Right renal pelvis (tissue), 4 donors: Measurements from ENCODE around the gene TRAF4. TPM values are rescaled to one million over a fixed set of nuclear protein-coding genes. Genes with fewer than 3 reads are reported as not detected.

ENCODE experiments used
- DNase-seq, 4 donors: peaks; one replicate each; pipeline ENCODE4 v3.0.0-alpha.2; 2013; ENCODE audit warnings: low read depth in 4 of 4, low spot score in 3 of 4, missing footprints in 1 of 4
- polyA plus RNA-seq, 4 donors: library from polyadenylated mRNA; unstranded; fragments of 120-200 nt; gene quantifications; one replicate each; pipeline ENCODE4 v1.2.1, GENCODE V29; 2013; ENCODE audit not compliant: insufficient read length in 4 of 4

Gene TRAF4
- polyA plus RNA-seq, 4 donors = 117 to 145 (median 135) TPM

GRCh38 chr17:28745786-28746411 is 2.1 kb downstream of the TRAF4 start:
- peak in 1 of 4 donors; percentile 70 for DNase-seq

- DNase-seq = no peak
Observed at GRCh38 chr17:28746611-28747050, 2.8 kb downstream of the TRAF4 start.

DNA sequence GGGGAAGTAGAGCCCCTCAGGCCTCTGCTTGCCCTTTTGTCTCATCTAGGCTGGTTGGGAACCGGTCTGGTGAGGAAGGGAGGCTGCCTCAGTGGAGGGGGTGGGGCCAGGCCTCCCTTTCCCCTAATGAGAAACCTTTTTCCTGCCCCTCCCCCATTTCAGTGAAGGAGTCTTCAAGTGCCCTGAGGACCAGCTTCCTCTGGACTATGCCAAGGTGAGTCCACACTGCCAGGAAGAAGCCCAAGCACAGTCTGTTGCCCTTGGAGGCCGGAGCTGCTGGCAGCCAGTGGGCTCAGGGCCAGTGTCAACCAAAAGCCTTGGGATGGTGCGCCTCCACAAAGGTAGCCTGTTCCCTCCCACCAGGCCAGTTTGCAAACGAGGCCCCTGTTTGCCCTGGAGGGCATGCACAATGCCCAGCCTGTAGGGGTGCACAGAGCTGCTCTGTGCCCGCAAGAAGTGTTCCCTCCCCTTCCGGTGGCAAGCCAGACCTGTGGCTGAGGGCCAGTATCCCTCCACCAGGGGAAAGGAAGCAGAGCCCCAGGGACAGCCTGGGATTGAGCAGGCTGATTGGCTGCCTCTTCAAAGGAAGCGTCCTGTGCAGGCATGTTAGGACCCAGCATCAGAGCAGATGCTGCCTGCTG is 3.4 kb downstream of the TRAF4 start:
- no peak for DNase-seq

DNA sequence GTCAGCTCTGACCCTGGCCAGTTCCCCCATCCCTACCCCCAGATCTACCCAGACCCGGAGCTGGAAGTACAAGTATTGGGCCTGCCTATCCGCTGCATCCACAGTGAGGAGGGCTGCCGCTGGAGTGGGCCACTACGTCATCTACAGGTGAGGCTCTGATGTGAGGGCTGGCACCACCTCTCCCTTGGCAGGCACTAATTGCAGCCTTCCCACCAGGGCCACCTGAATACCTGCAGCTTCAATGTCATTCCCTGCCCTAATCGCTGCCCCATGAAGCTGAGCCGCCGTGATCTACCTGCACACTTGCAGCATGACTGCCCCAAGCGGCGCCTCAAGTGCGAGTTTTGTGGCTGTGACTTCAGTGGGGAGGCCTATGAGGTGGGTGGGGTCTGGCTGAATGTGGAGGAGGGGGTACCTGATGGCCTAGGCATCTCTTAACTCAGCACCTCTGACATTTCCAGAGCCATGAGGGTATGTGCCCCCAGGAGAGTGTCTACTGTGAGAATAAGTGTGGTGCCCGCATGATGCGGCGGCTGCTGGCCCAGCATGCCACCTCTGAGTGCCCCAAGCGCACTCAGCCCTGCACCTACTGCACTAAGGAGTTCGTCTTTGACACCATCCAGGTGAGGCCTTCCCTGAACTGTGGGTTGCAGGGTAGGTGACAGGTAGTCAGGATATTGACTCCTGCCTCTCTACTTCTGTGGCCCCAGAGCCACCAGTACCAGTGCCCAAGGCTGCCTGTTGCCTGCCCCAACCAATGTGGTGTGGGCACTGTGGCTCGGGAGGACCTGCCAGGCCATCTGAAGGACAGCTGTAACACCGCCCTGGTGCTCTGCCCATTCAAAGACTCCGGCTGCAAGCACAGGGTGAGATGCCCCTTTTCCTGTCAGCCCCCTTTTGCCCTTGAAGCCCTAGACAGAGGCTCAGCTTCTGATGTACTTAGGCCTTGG is 4.3 kb downstream of the TRAF4 start:
- DNase-seq = no peak

DNA sequence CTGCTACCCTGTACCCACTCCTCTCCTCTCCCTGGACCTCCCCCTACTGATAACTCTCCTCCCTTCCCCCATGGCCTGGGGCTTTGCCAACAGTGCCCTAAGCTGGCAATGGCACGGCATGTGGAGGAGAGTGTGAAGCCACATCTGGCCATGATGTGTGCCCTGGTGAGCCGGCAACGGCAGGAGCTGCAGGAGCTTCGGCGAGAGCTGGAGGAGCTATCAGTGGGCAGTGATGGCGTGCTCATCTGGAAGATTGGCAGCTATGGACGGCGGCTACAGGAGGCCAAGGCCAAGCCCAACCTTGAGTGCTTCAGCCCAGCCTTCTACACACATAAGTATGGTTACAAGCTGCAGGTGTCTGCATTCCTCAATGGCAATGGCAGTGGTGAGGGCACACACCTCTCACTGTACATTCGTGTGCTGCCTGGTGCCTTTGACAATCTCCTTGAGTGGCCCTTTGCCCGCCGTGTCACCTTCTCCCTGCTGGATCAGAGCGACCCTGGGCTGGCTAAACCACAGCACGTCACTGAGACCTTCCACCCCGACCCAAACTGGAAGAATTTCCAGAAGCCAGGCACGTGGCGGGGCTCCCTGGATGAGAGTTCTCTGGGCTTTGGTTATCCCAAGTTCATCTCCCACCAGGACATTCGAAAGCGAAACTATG is 5.2 kb downstream of the TRAF4 start:
- DNase-seq = no peak

- DNase-seq = no peak
Observed at GRCh38 chr17:28749516-28750177, 5.8 kb downstream of the TRAF4 start.

DNA sequence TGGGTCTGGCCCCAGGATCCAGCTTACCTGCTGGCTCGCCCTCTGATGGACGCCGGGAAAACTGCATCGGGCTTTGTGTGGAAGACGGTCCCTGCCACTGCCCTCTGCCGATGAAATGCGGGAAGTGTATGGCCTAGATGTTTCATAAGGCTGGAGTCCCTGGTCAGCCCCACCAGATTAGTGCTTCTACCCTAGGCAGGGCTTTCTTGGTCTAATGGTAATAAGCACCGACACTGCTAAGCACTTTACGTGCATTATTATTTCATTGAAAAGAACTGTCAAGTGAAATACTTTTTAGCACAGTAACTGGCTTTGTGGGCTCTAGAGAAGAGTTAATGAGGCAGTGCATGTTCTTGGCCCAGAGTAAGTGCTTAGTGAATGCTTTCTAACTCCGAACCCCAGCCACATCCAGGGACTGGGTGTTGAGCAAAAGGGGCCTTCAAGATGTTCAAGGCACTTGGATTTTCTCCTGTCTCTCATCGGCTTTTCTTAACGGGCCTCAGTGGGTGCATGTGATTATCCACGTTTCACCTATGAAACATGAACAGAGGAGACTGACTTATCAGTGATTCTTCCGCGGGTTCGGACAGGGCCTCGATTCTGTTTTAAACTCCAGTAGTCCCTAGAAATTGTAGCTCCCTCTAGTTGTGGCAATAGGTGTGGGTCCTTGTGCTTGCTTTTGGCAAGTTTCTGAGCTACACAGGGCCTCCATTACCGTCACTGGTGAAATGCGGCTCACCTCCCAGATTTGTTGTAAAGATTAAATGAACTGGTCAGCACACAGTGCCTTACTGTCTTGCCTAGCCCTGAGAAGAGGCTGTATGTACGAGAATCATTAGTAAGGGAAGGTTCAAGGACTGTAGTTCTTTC is 6.6 kb downstream of the TRAF4 start:
- DNase-seq = peak in 3 of 4 donors; percentile 83 to 88 (median 87)

GRCh38 chr17:28751600-28752366 is 8.0 kb downstream of the TRAF4 start:
- no peak for DNase-seq

DNA sequence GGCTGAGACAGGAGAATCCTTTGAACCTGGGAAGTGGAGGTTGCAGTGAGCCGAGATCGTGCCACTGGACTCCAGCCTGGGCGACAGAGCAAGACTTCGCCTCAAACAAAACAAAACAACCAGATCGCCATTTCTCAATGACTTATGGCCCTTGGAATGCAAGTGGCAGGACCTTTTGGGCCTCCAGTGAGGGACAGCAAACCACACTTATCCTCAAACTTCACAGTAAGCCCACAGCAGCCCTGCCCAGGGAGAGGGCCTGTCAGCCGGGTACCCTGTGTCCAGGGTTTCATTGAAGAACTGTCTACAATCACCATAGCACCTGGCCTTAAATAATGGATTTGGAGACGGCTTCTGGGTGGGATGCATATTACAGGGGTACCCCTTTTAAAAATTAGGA is 11.7 kb downstream of the TRAF4 start:
- DNase-seq = no peak

GRCh38 chr17:28756049-28756804 is 12.4 kb downstream of the TRAF4 start:
- DNase-seq = no peak

GRCh38 chr17:28758411-28759121 is 14.8 kb downstream of the TRAF4 start:
- no peak for DNase-seq

- DNase-seq = no peak
Observed at GRCh38 chr17:28759256-28759865, 15.6 kb downstream of the TRAF4 start.

DNA sequence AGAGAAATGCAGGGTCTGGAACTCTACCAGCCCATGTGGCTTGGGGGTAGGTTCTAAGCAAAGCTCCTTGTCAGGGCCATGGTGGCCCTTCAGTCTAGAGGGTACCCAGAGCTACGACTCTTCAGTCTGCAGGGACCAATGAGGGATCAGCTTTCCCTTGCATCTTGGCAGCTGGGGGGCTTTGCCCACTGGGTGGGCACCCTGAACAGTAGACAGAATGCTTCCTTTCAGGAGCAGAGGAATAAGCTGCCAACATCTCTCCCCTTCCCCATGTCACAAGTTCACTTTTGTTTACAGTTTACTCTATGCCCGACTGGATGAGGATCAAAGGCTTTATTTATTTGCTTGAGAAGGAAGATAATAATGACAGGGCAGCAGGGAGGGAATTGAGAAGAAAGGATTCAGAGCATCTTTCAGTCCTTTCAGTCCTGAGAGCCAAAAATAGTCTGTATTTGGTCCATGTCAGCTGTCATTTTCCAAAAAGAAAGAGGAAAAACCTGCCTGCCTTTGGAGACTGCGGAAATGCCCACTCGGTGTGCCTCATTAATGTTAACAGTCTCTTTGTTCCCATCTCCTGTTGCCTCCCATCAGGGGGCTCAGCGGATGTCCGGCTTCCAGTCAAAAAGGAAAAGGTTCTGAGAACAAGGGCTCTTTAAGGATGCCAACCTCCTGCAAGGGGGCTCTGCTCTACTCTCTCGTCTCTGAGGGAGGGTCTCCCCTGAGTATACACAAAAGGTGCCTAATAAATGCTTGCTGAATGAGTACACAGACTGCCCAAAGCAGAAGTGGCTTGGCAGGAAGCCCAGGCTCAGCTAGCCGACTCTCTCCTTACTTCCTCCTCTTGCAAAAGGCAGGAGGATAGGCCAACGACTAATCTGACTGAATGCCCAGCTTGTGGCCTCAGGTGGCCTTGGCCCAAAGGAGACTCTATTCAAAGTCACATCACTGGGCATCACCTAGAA is 17.1 kb downstream of the TRAF4 start:
- no peak for DNase-seq

DNA sequence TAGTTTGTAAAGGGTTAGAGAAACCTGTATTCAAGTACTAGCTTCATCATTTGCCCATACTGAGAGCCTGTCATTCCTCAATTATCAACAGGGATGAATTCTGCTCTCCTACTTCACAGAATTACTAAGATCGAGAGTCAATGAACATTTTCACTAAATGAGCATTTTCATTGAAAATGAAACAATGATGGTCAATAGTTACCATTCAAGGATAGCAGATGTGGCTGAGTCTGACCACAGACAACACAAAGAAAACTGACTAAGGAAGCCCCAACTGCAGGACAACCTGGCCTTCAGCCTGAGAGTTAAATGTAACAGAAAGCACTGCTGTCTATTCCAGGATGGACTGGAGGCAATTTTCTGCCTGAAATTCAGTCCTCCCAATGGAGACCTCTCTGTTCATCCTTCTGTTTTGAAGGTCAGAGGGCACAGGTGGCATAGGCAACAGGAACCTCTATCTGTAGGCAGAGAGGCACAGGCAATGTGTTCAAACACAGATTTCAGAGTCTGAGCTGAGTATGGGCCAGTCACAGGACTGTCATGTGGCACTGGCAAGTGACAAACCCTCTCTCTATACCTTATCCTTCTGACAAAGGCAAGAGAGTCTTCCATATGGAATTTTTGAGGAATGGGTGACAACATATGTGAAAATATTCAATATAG is 19.5 kb downstream of the TRAF4 start:
- DNase-seq = no peak

- DNase-seq = peak in 1 of 4 donors; percentile 47
Observed at GRCh38 chr17:28763804-28764266, 20.0 kb downstream of the TRAF4 start.
